ENCODE measurements around the gene EP400.
"Not testable (repeated sequence)": the region's sequence is repeated elsewhere in the genome, so short reads cannot be mapped to it uniquely, and the experiment has no call there.

The EP400 gene

GRCh38 chr12:132069336-132069985, 119.7 kb downstream of the EP400 start:
- DNase-seq: no peak

- no peak for DNase-seq
Observed at GRCh38 chr12:132070298-132070697, 120.6 kb downstream of the EP400 start.

DNA sequence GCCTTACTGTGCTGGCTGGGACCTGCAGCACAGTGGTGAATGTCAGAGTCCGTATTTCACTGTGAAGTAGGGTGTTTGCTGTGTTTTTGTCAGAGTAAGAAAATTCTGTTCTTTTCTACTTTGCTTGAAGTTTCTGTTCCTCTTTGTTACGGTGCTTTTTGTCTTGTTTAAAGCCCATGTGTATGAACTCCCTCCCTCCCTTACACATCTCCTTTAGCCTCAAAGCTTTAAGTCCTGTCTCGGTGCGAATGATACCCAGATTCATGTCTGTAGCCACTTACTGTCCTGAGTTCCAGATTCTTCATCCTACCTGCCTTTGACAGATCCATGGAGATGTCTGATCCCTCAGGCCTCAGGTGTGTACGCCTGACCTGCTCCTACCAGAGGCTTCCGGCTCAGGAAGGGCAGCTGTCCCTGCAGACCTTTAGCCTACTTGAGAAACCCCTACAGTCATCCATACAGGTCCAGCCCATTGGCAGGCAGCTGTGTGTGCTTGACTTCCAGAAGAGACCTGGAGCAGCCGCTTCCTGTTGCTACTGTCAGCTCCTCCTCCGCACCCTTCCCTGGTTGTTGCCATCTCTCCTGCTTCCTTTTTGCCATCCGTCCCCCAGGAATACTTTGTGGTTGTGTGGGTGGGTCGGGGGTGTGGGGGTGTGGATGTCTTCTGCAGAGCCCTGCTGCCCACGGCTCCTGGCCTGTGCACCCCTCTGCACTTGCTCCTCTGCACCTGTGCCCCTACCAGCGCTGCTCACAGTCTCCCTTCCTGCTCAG, 121.5 kb downstream of the EP400 start:
- no peak for DNase-seq

GRCh38 chr12:132071830-132072384, 122.2 kb downstream of the EP400 start:
- DNase-seq: no peak

GRCh38 chr12:132074216-132074615, 124.5 kb downstream of the EP400 start:
- DNase-seq: no peak

DNA sequence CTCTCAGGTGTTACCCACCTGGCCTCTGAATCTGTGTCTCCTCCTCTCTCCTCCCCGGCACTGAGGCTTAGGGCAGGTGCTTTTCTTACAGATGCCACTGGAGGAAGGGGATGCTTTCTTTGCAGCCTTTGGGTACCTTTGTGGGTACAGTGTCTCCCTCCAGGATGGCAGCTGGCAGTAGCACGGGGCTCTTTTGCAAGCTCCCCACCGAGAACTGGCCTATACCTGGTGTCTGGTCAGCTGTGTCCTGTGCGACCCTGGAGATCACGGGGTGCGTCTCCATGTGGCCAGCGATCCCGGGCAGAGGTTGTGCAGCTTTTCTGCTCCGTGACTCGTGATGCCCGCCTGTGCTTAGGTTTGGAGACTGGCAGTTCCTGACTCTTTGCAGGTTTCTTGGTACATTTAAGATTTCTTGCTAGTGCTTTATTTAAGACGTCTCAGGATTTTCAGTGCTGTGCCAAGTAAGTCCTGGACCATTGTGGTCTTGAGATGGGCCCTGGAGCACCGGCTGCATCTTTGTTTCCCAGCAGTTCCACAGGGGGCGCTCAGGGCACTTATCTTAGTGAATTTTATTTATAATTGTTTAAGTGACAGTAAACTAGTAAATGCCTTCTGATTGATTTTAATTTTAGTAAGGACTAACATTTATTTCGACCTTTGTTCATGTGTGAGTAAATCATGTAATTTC, 125.4 kb downstream of the EP400 start:
- no peak for DNase-seq

DNA sequence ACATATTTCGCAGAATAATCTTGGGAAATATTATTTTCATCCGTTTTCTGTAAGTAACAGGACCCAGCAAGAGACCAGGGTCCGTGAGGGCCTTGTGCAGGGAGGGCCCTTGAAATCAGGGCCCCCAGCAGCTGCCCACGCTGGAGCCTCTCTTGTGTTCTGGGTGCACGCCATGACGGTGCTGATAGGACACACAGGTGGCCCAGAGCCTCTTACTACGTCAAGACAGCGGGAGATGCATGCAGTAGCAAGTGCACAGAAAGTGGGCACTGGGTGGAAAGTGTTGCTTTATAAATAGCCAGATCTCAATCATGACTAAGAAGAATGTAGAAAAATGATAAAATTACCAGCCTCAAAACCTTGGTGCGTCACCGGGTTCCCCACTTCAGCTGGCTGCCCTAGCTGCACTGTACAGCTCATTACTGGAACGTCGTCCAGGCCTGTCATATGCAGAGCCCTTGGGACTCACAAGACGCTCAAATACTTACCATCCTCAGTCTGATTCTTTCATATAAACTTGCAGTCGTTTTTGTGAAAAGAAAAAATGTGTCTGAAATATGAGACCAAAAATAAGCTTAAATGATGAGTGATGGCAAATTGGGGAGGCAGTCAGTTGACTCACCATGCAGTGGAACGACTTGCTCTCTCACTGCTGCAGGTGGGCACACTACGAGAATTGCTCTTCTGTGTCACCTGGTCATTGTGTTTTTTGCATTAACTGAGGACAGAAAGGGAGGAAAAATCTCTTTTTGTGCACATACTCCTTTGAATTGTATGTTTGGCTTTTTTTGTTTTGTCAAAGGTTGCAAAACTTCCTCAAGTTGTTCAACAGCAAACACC, 126.2 kb downstream of the EP400 start:
- DNase-seq: no peak

GRCh38 chr12:132076711-132077110, 127.0 kb downstream of the EP400 start:
- DNase-seq: no peak

DNA sequence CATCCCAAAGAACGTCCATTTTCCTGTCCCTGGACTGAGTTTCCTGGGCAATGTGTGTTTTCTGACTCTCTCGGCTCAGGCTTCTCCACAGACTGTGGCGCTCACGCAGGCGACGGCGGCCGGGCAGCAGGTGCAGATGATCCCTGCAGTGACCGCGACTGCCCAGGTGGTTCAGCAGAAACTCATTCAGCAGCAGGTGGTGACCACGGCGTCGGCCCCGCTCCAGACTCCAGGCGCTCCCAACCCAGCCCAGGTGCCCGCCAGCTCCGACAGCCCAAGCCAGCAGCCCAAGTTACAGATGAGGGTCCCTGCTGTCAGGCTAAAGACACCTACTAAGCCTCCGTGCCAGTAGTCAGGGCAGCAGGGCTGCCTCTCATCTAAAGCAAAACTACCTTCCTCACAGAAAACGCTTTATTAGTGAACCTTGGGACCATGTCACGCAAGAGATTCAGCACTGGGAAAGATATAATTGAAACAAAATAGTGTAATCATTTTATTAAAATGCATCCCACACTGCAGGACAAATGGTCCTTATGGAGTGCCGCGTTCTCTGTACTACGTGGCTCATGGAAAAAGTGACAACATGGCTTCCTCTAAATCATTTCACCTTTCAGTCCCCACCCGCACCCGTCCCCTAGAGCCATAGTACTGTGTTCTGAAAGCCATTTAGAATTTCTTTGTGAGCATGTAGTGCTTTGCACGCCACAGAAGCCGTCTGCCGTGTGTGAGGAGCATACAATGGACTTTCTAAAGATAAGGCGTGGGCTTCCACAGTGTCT, 127.8 kb downstream of the EP400 start:
- DNase-seq: no peak

DNA sequence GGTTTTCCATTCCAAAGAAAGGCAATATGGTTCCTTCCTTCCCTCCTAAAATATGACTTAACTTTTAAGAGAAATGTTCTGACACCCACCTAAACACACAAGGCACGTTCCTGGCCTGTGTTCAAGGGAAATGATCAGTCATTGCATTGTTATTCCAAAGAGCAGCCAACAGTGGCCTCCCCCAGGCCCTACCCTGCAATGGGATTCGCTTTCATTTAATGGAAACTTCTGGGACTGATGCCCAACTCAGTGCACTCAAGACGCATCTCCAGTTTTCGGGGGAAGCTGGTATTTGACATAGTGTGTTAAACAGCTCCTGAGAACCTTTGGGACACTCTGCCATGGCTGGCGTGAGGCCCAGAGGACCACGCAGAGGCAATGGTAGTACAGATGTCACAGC, 128.4 kb downstream of the EP400 start:
- no peak for DNase-seq

- DNase-seq: no peak
Observed at GRCh38 chr12:132079200-132079599, 129.5 kb downstream of the EP400 start.

DNA sequence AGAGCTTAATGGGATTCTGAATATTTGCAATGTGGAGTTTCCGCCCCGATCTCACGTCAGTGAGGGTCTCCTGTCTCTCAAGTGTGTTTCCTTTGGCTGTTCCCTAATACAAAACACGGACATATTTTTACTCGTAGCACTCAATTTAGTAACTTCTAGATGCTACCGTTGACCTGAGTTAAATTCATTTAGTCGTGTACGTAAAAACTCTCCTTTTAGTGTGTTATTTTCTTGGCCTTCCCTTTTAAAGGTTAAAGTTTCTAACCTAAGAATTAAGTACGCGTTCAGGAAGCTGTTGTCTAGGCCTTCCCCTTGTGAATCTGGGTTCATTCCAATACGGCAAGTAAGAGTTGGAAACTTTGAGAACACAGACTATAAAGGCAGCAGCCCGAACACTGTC, 130.0 kb downstream of the EP400 start:
- no peak for DNase-seq

GRCh38 chr12:132080515-132080914, 130.8 kb downstream of the EP400 start:
- not testable (repeated sequence) for DNase-seq

- DNase-seq: no peak
Observed at GRCh38 chr12:132081423-132081822, 131.7 kb downstream of the EP400 start.

DNA sequence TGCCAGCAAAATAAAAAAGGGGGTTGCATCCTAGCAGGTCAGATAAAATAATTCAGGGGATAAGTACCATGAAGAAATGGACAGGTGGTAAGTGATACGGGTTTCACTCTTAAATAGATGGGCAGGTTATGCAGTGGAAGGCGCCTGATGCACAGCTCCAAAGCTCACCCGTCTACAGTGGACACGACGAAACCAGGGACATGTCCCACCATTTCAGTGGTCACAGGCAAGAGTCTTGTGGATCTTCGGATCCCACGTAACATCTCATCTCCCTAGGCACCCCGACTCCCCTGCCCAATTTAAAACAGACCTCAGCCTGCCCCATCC, 133.8 kb downstream of the EP400 start:
- DNase-seq: no peak

GRCh38 chr12:132083941-132084620, 134.3 kb downstream of the EP400 start:
- DNase-seq: peak; percentile 81 to 90 (median 84)

DNA sequence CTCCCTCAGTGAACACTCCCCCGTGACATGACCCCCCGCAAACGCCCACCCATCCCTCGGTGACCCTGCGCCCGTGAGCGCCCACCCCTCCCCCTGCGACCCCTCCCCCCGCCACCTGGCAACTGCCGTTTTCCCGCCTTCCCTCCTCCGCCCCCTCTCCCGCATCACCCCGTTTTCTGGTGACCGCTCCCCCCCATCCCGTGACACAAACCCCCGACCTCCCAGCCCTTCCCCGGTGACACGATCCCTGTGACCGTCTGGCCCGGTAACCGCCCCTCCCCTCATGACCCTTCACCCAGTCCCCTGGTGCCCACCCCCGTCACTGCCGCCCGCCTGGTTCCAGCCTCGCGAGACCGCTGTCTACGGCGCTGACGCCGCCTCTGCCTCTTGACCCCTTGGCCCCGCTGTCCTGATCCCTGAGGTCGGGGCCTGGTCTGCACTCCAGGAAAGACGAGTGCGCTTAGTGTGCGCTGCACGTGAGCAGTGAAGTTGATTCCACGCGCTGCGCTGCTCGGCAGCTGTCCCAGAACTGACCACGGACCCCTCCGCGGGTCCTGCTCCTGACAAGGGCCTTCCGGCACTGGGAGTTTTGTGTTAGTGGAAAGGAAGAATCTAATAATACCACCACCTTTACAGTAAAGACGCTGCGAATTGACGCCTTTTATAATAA, 135.0 kb downstream of the EP400 start:
- peak; percentile 31 to 64 (median 46) for DNase-seq

GRCh38 chr12:132085291-132085635, 135.5 kb downstream of the EP400 start:
- DNase-seq: no peak

DNA sequence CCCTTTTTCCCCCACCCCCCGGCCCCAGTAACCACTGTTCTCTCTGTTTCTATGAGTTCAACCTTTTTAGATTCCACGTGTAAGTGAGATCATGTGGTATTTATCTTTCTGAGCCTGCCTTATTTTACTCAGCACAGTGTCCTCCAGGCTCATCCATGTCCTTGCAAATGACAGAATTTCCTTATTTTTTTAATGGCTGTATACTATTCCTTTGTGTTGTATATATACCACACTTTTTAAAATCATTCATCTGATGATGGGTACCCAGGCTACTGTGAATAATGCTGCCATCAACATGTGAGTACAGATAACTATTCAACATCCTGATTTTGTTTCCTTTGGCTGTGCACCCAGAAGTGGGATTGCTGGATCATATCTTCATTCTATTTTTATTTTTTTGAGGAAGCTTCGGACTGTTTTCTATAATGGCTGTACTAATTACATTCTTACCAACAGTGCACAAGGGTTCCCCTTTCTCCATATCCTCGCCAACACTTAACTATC, 139.7 kb downstream of the EP400 start:
- no peak for DNase-seq

DNA sequence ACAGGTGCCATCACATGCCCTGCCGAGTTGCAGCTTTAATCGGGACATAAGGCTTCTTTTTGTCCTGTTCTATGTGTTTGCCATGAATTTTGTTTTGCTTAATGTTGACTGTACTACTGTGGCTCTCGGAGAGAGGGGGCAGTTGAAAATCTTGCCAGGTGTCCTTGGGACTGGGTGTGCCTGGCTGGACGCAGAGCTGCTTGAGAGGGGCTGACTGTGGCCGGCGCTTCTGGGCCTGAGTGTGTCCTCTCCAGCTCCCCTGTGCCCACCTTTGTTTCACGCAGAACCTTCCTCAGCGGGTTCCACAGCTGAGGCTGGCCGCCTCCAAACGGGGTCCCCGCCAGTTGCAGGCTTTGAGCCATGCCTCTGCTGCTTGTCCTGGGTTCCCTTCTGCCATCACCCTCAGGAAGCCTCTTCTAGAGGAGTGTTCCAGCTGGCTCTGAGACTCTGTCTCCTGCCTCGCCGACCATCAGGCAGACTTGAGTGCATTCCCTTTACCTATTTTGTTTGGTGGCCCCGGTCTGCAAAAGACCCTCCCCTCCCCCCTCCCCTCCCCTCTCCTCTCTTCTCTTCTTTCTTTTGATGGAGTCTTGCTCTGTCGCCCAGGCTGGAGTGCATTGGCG, 144.6 kb downstream of the EP400 start:
- DNase-seq: no peak

Measured in T-helper 1 cell (primary cell).